MCF 10A (cell line): ENCODE data around the gene ABCB1. TPM values are rescaled to one million over a fixed set of nuclear protein-coding genes. Genes with fewer than 3 reads are reported as not detected.

Source experiments
- BruUV-seq: library from RNA; stranded (reverse); fragments of 400-500 nt; replicated peaks from 2 replicates; lab custom pipeline; 2021; lab: Mats Ljungman, UMichigan
- CTCF ChIA-PET: fragments of 300-600 bp; sonication (Branson Sonifier 250); formaldehyde crosslinking; extraction: SDS; loops from one replicate; lab custom pipeline; 2021; ENCODE audit warnings: antibody characterized with exemption, inconsistent platforms; lab: Yijun Ruan, JAX
- POLR2A ChIA-PET: fragments of 300-600, 350-650 bp; sonication (Branson Sonifier 250); formaldehyde crosslinking; extraction: SDS; loops from one replicate; lab custom pipeline; 2020; ENCODE audit warnings: antibody characterized with exemption, inconsistent platforms; lab: Yijun Ruan, JAX
- DNase-seq: peaks from one replicate; pipeline ENCODE4 v3.0.0-alpha.2; 2018; ENCODE audit not compliant: unreplicated experiment
- H3K27ac Mint-ChIP-seq: one replicate; pipeline ENCODE4 v1.8.0; 2022; ENCODE audit warnings: mild to moderate bottlenecking, low read depth, mixed read lengths; ENCODE audit not compliant: unreplicated experiment
- H3K27me3 Mint-ChIP-seq: one replicate; pipeline ENCODE4 v1.8.0; 2022; ENCODE audit warnings: mixed read lengths; ENCODE audit not compliant: insufficient read depth, unreplicated experiment
- H3K36me3 Mint-ChIP-seq: one replicate; pipeline ENCODE4 v1.8.0; 2022; ENCODE audit warnings: mild to moderate bottlenecking, moderate library complexity, mixed read lengths; ENCODE audit not compliant: insufficient read depth, unreplicated experiment
- H3K4me1 Mint-ChIP-seq: one replicate; pipeline ENCODE4 v1.8.0; 2022; ENCODE audit warnings: mixed read lengths; ENCODE audit not compliant: insufficient read depth, unreplicated experiment
- H3K4me3 Mint-ChIP-seq: one replicate; pipeline ENCODE4 v1.8.0; 2022; ENCODE audit warnings: mild to moderate bottlenecking, moderate library complexity, mixed read lengths; ENCODE audit not compliant: unreplicated experiment
- H3K9me3 Mint-ChIP-seq: one replicate; pipeline ENCODE4 v1.8.0; 2022; ENCODE audit warnings: mixed read lengths; ENCODE audit not compliant: unreplicated experiment
- CTCF ChIP-seq: fragments of 200-600 bp; IDR thresholded peaks from one replicate; pipeline ENCODE4 v1.8.0; 2022; ENCODE audit warnings: antibody characterized with exemption, mild to moderate bottlenecking; ENCODE audit not compliant: unreplicated experiment
- intact Hi-C: fragments of 100-400 bp; cut with micrococcal nuclease; formaldehyde crosslinking; loops from 2 replicates; pipeline ENCODE4 v1.14.1; 2022
- total RNA-seq: library from RNA; stranded (reverse); gene quantifications from 2 replicates; pipeline ENCODE4 v1.2.3, GENCODE V29; 2022

Gene ABCB1
- total RNA-seq, 1 experiment from 2014 or later: not detected

GRCh38 chr7:87615197-87615596, 14.5 kb upstream of the ABCB1 start:
- no peaks in the 10 kb centered on the region for H3K4me1 Mint-ChIP-seq

GRCh38 chr7:87609916-87610315, 9.2 kb upstream of the ABCB1 start:
- Mint-ChIP-seq H3K36me3 (no peaks in the 10 kb centered on the region), H3K27ac (no peak overlapping the region), H3K9me3 (no peaks in the 10 kb centered on the region), H3K4me3 (no peak overlapping the region), H3K27me3 (peaks cover 40% of the 10 kb centered on the region), H3K4me1 (no peaks in the 10 kb centered on the region)
- intact Hi-C loops: no loop called here
- TF ChIP-seq CTCF: no peak
- DNase-seq: no peak
- BruUV-seq: no TSS peak
- CTCF ChIA-PET: interaction anchor here (0.6 kb wide), 1 partner anchor 424 kb away, joined by 4 read pairs; no protein-coding TSS in a partner anchor
- POLR2A ChIA-PET: interaction anchor here (1.2 kb wide), 1 partner anchor 10 kb away, joined by 4 read pairs; the partner anchor contains the start of gene ABCB1

More at GRCh38 chr7:87615197-87615596, 14.5 kb upstream of the ABCB1 start:
- H3K36me3 Mint-ChIP-seq: no peaks in the 10 kb centered on the region
- no peak for TF ChIP-seq CTCF
- no peak for DNase-seq
- intact Hi-C loops: no loop called here
- no peak overlapping the region for H3K27ac Mint-ChIP-seq
- no peaks in the 10 kb centered on the region for H3K9me3 Mint-ChIP-seq
- no peak overlapping the region for H3K4me3 Mint-ChIP-seq
- POLR2A ChIA-PET: interaction anchor here (0.5 kb wide), 1 partner anchor 145 kb away, joined by 4 read pairs; no protein-coding TSS in a partner anchor
- CTCF ChIA-PET: no interaction called here
- H3K27me3 Mint-ChIP-seq: peaks cover 41% of the 10 kb centered on the region
- no TSS peak for BruUV-seq

- Mint-ChIP-seq H3K27me3 (peaks cover 42% of the 10 kb centered on the region), H3K4me3 (no peak overlapping the region), H3K27ac (no peak overlapping the region), H3K4me1 (no peaks in the 10 kb centered on the region), H3K9me3 (no peaks in the 10 kb centered on the region), H3K36me3 (no peaks in the 10 kb centered on the region)
- ChIA-PET POLR2A (no interaction called here), CTCF (no interaction called here)
- DNase-seq: no peak
- BruUV-seq: no TSS peak
- intact Hi-C loops: no loop called here
- TF ChIP-seq CTCF: no peak
These were observed 7.7 kb upstream of the ABCB1 start for GRCh38 chr7:87608431-87608830.

- H3K27me3 Mint-ChIP-seq: peaks cover 76% of the 10 kb centered on the region
- no peaks in the 10 kb centered on the region for H3K9me3 Mint-ChIP-seq
- no peak overlapping the region for H3K4me3 Mint-ChIP-seq
- no peak for TF ChIP-seq CTCF
- DNase-seq: no peak
- POLR2A ChIA-PET: no interaction called here
- peaks cover 4% of the 10 kb centered on the region for H3K4me1 Mint-ChIP-seq
- no peak overlapping the region for H3K27ac Mint-ChIP-seq
- H3K36me3 Mint-ChIP-seq: no peaks in the 10 kb centered on the region
- intact Hi-C loops: no loop called here
- CTCF ChIA-PET: no interaction called here
- no TSS peak for BruUV-seq
These were observed 3.6 kb upstream of the ABCB1 start for GRCh38 chr7:87604264-87604663.
